Keratinocyte (primary cell): ENCODE results near the gene ABCB9.

Experiments
- EZH2 ChIP-seq: IDR thresholded peaks from one replicate; pipeline ENCODE4 v1.6.1; 2012; ENCODE audit warnings: inconsistent platforms, mild to moderate bottlenecking, low read length, moderate library complexity
- TF ChIP-seq, protein P1 (sequence below), 3 experiments: IDR thresholded peaks in 1 of 3; conservative IDR thresholded peaks in 1 of 3; optimal IDR thresholded peaks in 1 of 3; 2 replicates in 2 of 3; 3 replicates in 1 of 3; pipeline versions ENCODE3 to v1.5.1; 2011; ENCODE audit warnings: low read length in 3 of 3, mild to moderate bottlenecking in 3 of 3, moderate library complexity in 2 of 3, control low read depth in 1 of 3, inconsistent platforms in 1 of 3; ENCODE audit not compliant: insufficient read depth in 2 of 3; ENCODE audit errors: extremely low read depth in 1 of 3

GRCh38 chr12:122974892-122975789 lies 8.9 kb upstream of the ABCB9 start, which contains the start of gene OGFOD2:
- TF ChIP-seq, protein P1, sequence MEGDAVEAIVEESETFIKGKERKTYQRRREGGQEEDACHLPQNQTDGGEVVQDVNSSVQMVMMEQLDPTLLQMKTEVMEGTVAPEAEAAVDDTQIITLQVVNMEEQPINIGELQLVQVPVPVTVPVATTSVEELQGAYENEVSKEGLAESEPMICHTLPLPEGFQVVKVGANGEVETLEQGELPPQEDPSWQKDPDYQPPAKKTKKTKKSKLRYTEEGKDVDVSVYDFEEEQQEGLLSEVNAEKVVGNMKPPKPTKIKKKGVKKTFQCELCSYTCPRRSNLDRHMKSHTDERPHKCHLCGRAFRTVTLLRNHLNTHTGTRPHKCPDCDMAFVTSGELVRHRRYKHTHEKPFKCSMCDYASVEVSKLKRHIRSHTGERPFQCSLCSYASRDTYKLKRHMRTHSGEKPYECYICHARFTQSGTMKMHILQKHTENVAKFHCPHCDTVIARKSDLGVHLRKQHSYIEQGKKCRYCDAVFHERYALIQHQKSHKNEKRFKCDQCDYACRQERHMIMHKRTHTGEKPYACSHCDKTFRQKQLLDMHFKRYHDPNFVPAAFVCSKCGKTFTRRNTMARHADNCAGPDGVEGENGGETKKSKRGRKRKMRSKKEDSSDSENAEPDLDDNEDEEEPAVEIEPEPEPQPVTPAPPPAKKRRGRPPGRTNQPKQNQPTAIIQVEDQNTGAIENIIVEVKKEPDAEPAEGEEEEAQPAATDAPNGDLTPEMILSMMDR (optimal IDR thresholded peaks at IDR 0.05 in 1 of 3, IDR thresholded peaks at IDR 0.05 in 1 of 3, conservative IDR thresholded peaks at IDR 0.05 in 1 of 3; ENCODE audit: extremely low read depth in 1 of 3, insufficient read depth in 2 of 3, low read length in 3 of 3), result no peak
- no peak for TF ChIP-seq EZH2
